ENCODE data around the gene AQP9.

- TF ChIP-seq ZNF565 (CRISPR knock-in tag; conservative IDR thresholded peaks at IDR 0.05; ENCODE audit: low read depth) (no peak), CREB5 (CRISPR knock-in tag; IDR thresholded peaks at IDR 0.05; ENCODE audit: low read depth) (no peak), PATZ1 (CRISPR knock-in tag; IDR thresholded peaks at IDR 0.05; ENCODE audit: borderline replicate concordance) (no peak)
Observed at GRCh38 chr15:58141894-58142293, 3.7 kb downstream of the AQP9 start.
